Measurements from ENCODE around the gene HHEX. TPM values are rescaled to one million over a fixed set of nuclear protein-coding genes. Genes with fewer than 3 reads are reported as not detected.

The HHEX gene
- total and polyA plus RNA-seq, 2 of the 4 experiments (the other 2 are of a cell fraction) = 2.3 to 7.7 TPM

GRCh38 chr10:92722349-92722748 lies 32.6 kb downstream of the HHEX start:
- Histone ChIP-seq H3K9me1 (ENCODE audit: insufficient read depth, low read length) (peaks cover 7% of the 10 kb centered on the region; the same call in 1 of the 2 replicates), H3K9ac (ENCODE audit: low read depth, low read length) (no peak overlapping the region), H3K4me1 (ENCODE audit: control insufficient read depth, insufficient read depth, low read length) (peaks cover 3% of the 10 kb centered on the region), H2BK120ac (ENCODE audit: low read depth, low read length) (no peak overlapping the region), H4K8ac (ENCODE audit: low read depth in 2 of 2, low read length in 2 of 2) (no peak overlapping the region), H3K4me3 (ENCODE audit: insufficient read depth, low read depth, low read length) (no peak overlapping the region), H2AK5ac (ENCODE audit: low read depth, low read length) (no peak overlapping the region), H3K56ac (ENCODE audit: extremely low read depth, insufficient read depth, low read length) (no peak overlapping the region), H2AK9ac (replicated peaks; ENCODE audit: low read depth, low read length, poor library complexity) (no peak overlapping the region), H4K20me1 (ENCODE audit: insufficient read depth, low read length) (no peaks in the 10 kb centered on the region), H2BK20ac (ENCODE audit: low read depth, low read length) (no peak overlapping the region), H3K79me1 (ENCODE audit: low read depth in 1 of 2, low read length in 2 of 2) (no peaks in the 10 kb centered on the region), H3K27me3 (ENCODE audit: control insufficient read depth, insufficient read depth, low read length) (no peaks in the 10 kb centered on the region; the same call in 1 of the 2 replicates), H3K18ac (ENCODE audit: low read depth, low read length) (no peak overlapping the region), H3K9me3 (ENCODE audit: control insufficient read depth, insufficient read depth, low read length) (no peaks in the 10 kb centered on the region), H2BK15ac (ENCODE audit: low read depth, low read length) (no peak overlapping the region), H3K27ac (ENCODE audit: insufficient read depth, low read length) (no peak overlapping the region), H3K23ac (ENCODE audit: low read depth, low read length) (no peak overlapping the region), H3K4me2 (ENCODE audit: low read depth, low read length) (no peak overlapping the region), H3K4ac (ENCODE audit: low read depth, low read length) (no peak overlapping the region), H4K91ac (ENCODE audit: insufficient read depth, low read depth, low read length) (no peak overlapping the region), H2BK5ac (ENCODE audit: low read depth, low read length, poor library complexity, severe bottlenecking) (no peak overlapping the region), H3K14ac (replicated peaks; ENCODE audit: low read depth, low read length) (no peak overlapping the region), H3K36me3 (ENCODE audit: control insufficient read depth, insufficient read depth, low read length) (no peaks in the 10 kb centered on the region), H4K5ac (ENCODE audit: low read depth, low read length) (no peak overlapping the region), H2AFZ (replicated peaks; ENCODE audit: low read length, poor library complexity) (no peak overlapping the region)
- dilution Hi-C loops (cut with HindIII; ENCODE audit: low sequenced_read_pairs, unreplicated experiment) (no loop called here), in situ Hi-C loops (cut with MboI; ENCODE audit: low sequenced_read_pairs) (no loop called here), intact Hi-C loops (cut with micrococcal nuclease) (no loop called here)
- no TSS peak for BruUV-seq (replicated peaks)
- CTCF ChIA-PET = no interaction called here
- no peak for TF ChIP-seq SMC3 (IDR thresholded peaks at IDR 0.05; ENCODE audit: low read depth, low read length)
- DNase-seq = no peak
- no peak for ATAC-seq (ENCODE audit: low read depth)
- POLR2A ChIA-PET (ENCODE audit: unreplicated experiment) = no interaction called here
